K562 (cell line): ENCODE results near the gene KCNMB2. TPM values are rescaled to one million over a fixed set of nuclear protein-coding genes. Genes with fewer than 3 reads are reported as not detected.

Experiments
- ATAC-seq: fragments of 200-7000 bp; cut with Tn5 transposase; 3 replicates; pipeline ENCODE4 v1.9.1; 2020; ENCODE audit warnings: moderate library complexity
- BruUV-seq: library from RNA; stranded (reverse); fragments of 400-500 nt; replicated peaks from 2 replicates; lab custom pipeline; 2021; lab: Mats Ljungman, UMichigan
- CTCF ChIA-PET: fragments of 300-600 bp; formaldehyde crosslinking; extraction: SDS; loops from one replicate; lab custom pipeline; 2021; ENCODE audit warnings: low intra/inter-chr PET ratio; lab: Yijun Ruan, JAX
- POLR2A ChIA-PET: fragments of 300-600, 350-650 bp; sonication (Branson Sonifier 250); formaldehyde crosslinking; extraction: SDS; loops from one replicate; lab custom pipeline; 2021; ENCODE audit warnings: antibody characterized with exemption, inconsistent platforms; lab: Yijun Ruan, JAX
- DNase-seq, 4 experiments: peaks; one replicate each; pipeline versions ENCODE4 v3.0.0 to v3.0.0-alpha.2; 2011 to 2018; ENCODE audit warnings: low spot score in 3 of 4, mixed read lengths in 3 of 4; ENCODE audit errors: extremely low read depth in 1 of 4
- FAIRE-seq: peaks from 2 replicates; lab custom pipeline; 2011; peaks lifted over from hg19 to GRCh38; lab: Jason Lieb, UNC
- H2AFZ ChIP-seq: 2 replicates; pipeline ENCODE4 v1.6.0; 2011; ENCODE audit warnings: low read depth, low read length, control low read depth, inconsistent platforms
- H3K27ac ChIP-seq: fragments of 200-600 bp; 3 replicates; pipeline ENCODE4 v1.8.0; 2011; ENCODE audit warnings: low read depth, mild to moderate bottlenecking, control low read depth, inconsistent platforms, low read length, moderate library complexity, mixed read lengths; ENCODE audit errors: extremely low read depth
- H3K27me3 ChIP-seq, 2 experiments: fragments of 300-600 bp in 1 of 2; 2 replicates in 1 of 2; 3 replicates in 1 of 2; pipeline versions ENCODE4 v1.6.0 to v1.8.0; 2011; ENCODE audit warnings: inconsistent platforms in 2 of 2, low read length in 2 of 2, mild to moderate bottlenecking in 1 of 2, mixed read lengths in 1 of 2, moderate library complexity in 1 of 2; ENCODE audit not compliant: control insufficient read depth in 2 of 2, insufficient read depth in 2 of 2
- H3K36me3 ChIP-seq: fragments of 300-600 bp; 3 replicates; pipeline ENCODE4 v1.8.0; 2011; ENCODE audit warnings: mild to moderate bottlenecking, low read length, inconsistent platforms; ENCODE audit not compliant: control insufficient read depth, insufficient read depth
- H3K4me1 ChIP-seq, 2 experiments: fragments of 200-600 bp in 1 of 2; replicated peaks in 1 of 2; 2 replicates in 1 of 2; 3 replicates in 1 of 2; pipeline versions ENCODE4 v1.5.1 to v1.8.0; 2011; ENCODE audit warnings: inconsistent platforms in 2 of 2, low read length in 2 of 2, mild to moderate bottlenecking in 1 of 2, mixed read lengths in 1 of 2, moderate library complexity in 1 of 2; ENCODE audit not compliant: control insufficient read depth in 2 of 2, insufficient read depth in 2 of 2
- H3K4me2 ChIP-seq: 2 replicates; pipeline ENCODE4 v1.6.1; 2011; ENCODE audit warnings: low read length, control low read depth, inconsistent platforms, mixed read lengths; ENCODE audit not compliant: insufficient read depth
- H3K4me3 ChIP-seq: fragments of 200-600 bp; sonication (generic), shearing (Covaris generic); 2 replicates; pipeline ENCODE4 v1.5.1; 2016; ENCODE audit warnings: control low read depth, inconsistent platforms
- H3K79me2 ChIP-seq: fragments of 200-600 bp; 3 replicates; pipeline ENCODE4 v1.8.0; 2011; ENCODE audit warnings: low read length, inconsistent platforms; ENCODE audit not compliant: control insufficient read depth, insufficient read depth
- H3K9ac ChIP-seq, 2 experiments: 2 replicates each; pipeline versions ENCODE4 v1.6.0 to v1.6.1; 2011; ENCODE audit warnings: low read depth in 2 of 2, low read length in 2 of 2, control low read depth in 1 of 2, inconsistent platforms in 1 of 2, mild to moderate bottlenecking in 1 of 2, mixed read lengths in 1 of 2; ENCODE audit not compliant: insufficient read depth in 1 of 2
- H3K9me1 ChIP-seq: one replicate; pipeline ENCODE4 v1.6.0; 2011; ENCODE audit warnings: inconsistent platforms, mild to moderate bottlenecking, low read length, moderate library complexity; ENCODE audit not compliant: control insufficient read depth, insufficient read depth
- H3K9me3 ChIP-seq: replicated peaks from 2 replicates; pipeline ENCODE4 v1.5.1; 2011; ENCODE audit warnings: low read depth, low read length, inconsistent platforms; ENCODE audit not compliant: control insufficient read depth, insufficient read depth
- H4K20me1 ChIP-seq: replicated peaks from 2 replicates; pipeline ENCODE4 v1.6.1; 2011; ENCODE audit warnings: low read length, inconsistent platforms, mixed read lengths; ENCODE audit not compliant: control insufficient read depth, insufficient read depth
- BDP1 ChIP-seq: IDR thresholded peaks from 3 replicates; pipeline ENCODE4 v1.6.1; 2011; ENCODE audit not compliant: insufficient read length, insufficient read depth
- GATA2 ChIP-seq: sonication (generic); formaldehyde crosslinking; IDR thresholded peaks from 2 replicates; pipeline ENCODE4 v1.4.0; 2020; ENCODE audit warnings: mild to moderate bottlenecking, missing genetic modification reagents
- KLF1 ChIP-seq: fragments of 450-650 bp; IDR thresholded peaks from 2 replicates; pipeline ENCODE4 v1.6.1; 2016; ENCODE audit warnings: missing genetic modification characterization, missing compliant biosample characterization
- POU5F1 ChIP-seq: fragments of 150-350 bp; IDR thresholded peaks from 2 replicates; pipeline ENCODE4 v1.6.1; 2014; ENCODE audit warnings: borderline replicate concordance, low read length, low read depth, mild to moderate bottlenecking; ENCODE audit not compliant: partially characterized antibody
- SAFB ChIP-seq: fragments of 200-400 bp; formaldehyde crosslinking; IDR thresholded peaks from 2 replicates; pipeline ENCODE4 v1.6.1; 2017; ENCODE audit warnings: low read depth, low read length, borderline replicate concordance
- SMARCA4 ChIP-seq: fragments of 450-650 bp; IDR thresholded peaks from 2 replicates; pipeline ENCODE4 v1.6.1; 2016
- ZBTB8A ChIP-seq: fragments of 450-650 bp; IDR thresholded peaks from 2 replicates; pipeline ENCODE4 v1.6.1; 2018; ENCODE audit warnings: mild to moderate bottlenecking, moderate library complexity; ENCODE audit not compliant: partially characterized antibody
- ZNF639 ChIP-seq, 2 experiments: fragments of 200-800 bp in 1 of 2; sonication (Bioruptor generic) in 1 of 2; sonication (generic) in 1 of 2; formaldehyde crosslinking in 1 of 2; IDR thresholded peaks in 1 of 2; conservative IDR thresholded peaks in 1 of 2; 2 replicates each; pipeline versions ENCODE4 v1.5.0 to v1.6.1; 2016 to 2020; ENCODE audit warnings: missing compliant biosample characterization in 1 of 2, missing genetic modification characterization in 1 of 2, missing genetic modification reagents in 1 of 2
- WGBS: fragments of 100-300 bp; shearing (Covaris generic); methylation state at CpG from one replicate; pipeline ENCODE4 v1.1.6; 2016; ENCODE audit warnings: low coverage, mixed read lengths; ENCODE audit not compliant: insufficient coverage; ENCODE audit errors: missing lambda C conversion rate; 5-methylcytosine and 5-hydroxymethylcytosine counted together
- in situ Hi-C: fragments of 300-500 bp; cut with MboI; formaldehyde crosslinking; loops from 4 replicates; pipeline ENCODE4 v1.15.0; 2018; ENCODE audit warnings: inconsistent platforms, mixed read lengths
- intact Hi-C: fragments of 100-400 bp; cut with micrococcal nuclease; formaldehyde crosslinking; loops from 2 replicates; pipeline ENCODE4 v1.14.2; 2022
- polyA plus RNA-seq, 8 experiments: library from polyadenylated mRNA; depleted of rRNA in 4 of 8; stranded (reverse) in 5 of 8; unstranded in 3 of 8; fragments of >200 nt; fragmentation: Nextera tagmentation in 2 of 8; fragmentation: Illumina TruSeq in 1 of 8; extraction: Ambion mirVana in 2 of 8; extraction: Trizol in 1 of 8; gene quantifications; 2 replicates each; pipeline versions ENCODE4 v1.2.1 to v1.2.3, GENCODE V29; 2011 to 2014; ENCODE audit warnings: inconsistent platforms in 1 of 8, missing spikeins in 1 of 8
- total RNA-seq, 7 experiments: library from RNA; depleted of rRNA in 6 of 7; stranded (reverse); fragments of >200 nt in 6 of 7; fragmentation: Illumina TruSeq in 2 of 7; extraction: Trizol in 2 of 7; gene quantifications; 2 replicates each; pipeline versions ENCODE4 v1.2.1 to v1.2.3, GENCODE V29; 2011 to 2021; ENCODE audit warnings: low replicate concordance in 1 of 7
- TF ChIP-seq, protein P1 (sequence below): sonication (generic); formaldehyde crosslinking; IDR thresholded peaks from 2 replicates; pipeline ENCODE4 v1.8.0; 2023; ENCODE audit warnings: missing genetic modification reagents, mild to moderate bottlenecking, borderline replicate concordance

Gene KCNMB2
- total and polyA plus RNA-seq, 9 of the 15 experiments (the other 6 are each of a cell fraction or from before 2014, with no cell fraction given): 0.04 to 0.15 TPM; not detected in 7

- FAIRE-seq (no peak), DNase-seq (no peak), ATAC-seq (no peak)
- POLR2A ChIA-PET: no interaction called here
- in situ Hi-C loops: no loop called here
- Histone ChIP-seq H2AFZ (no peak overlapping the region), H3K4me2 (no peak overlapping the region), H3K4me1 (no peaks in the 10 kb centered on the region), H3K4me3 (no peak overlapping the region), H3K9ac (no peak overlapping the region), H3K27ac (no peak overlapping the region), H3K9me3 (no peaks in the 10 kb centered on the region), H3K79me2 (no peaks in the 10 kb centered on the region), H3K9me1 (no peaks in the 10 kb centered on the region)
- 0% methylated on average over 1 of the region's 1 CpG for WGBS
- CTCF ChIA-PET: no interaction called here
- BruUV-seq: no TSS peak
- intact Hi-C loops: no loop called here
- no peak for TF ChIP-seq GATA2
- TF ChIP-seq ZBTB8A: no peak
- TF ChIP-seq SAFB: no peak
- TF ChIP-seq, all 486 proteins: peak for 0
- Histone ChIP-seq H4K20me1 (no peaks in the 10 kb centered on the region), H3K27me3 (no peaks in the 10 kb centered on the region; a peak in 1 of 5 replicates), H3K36me3 (no peaks in the 10 kb centered on the region)
These were observed 49.2 kb downstream of the KCNMB2 start for GRCh38 chr3:178585454-178585853.

DNA sequence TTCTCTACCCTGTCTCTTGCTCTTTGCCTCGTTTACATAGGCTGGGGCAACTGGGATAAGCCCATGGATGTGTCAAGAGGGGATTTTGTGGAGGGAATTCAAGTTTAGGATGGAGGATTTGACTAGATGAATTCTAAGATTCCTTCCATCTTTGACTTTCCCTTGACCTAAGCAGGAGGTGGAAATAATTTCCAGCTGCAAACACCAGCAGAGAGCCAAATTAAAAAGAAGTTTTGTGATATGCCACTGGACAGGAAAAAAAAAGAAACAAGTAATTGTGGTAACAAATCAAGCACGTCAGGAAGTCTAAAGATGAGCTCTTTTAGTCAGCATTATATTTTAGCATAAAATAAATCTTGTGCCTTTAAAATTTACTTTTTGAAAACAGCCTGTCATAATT lies 49.8 kb downstream of the KCNMB2 start:
- POLR2A ChIA-PET: no interaction called here
- TF ChIP-seq SMARCA4 (no peak), KLF1 (tag) (no peak), BDP1 (no peak), ZNF639 (CRISPR knock-in tag; conservative IDR thresholded peaks at IDR 0.05 in 1 of 2, IDR thresholded peaks at IDR 0.05 in 1 of 2) (no peak), POU5F1 (no peak)
- TF ChIP-seq, protein P1, sequence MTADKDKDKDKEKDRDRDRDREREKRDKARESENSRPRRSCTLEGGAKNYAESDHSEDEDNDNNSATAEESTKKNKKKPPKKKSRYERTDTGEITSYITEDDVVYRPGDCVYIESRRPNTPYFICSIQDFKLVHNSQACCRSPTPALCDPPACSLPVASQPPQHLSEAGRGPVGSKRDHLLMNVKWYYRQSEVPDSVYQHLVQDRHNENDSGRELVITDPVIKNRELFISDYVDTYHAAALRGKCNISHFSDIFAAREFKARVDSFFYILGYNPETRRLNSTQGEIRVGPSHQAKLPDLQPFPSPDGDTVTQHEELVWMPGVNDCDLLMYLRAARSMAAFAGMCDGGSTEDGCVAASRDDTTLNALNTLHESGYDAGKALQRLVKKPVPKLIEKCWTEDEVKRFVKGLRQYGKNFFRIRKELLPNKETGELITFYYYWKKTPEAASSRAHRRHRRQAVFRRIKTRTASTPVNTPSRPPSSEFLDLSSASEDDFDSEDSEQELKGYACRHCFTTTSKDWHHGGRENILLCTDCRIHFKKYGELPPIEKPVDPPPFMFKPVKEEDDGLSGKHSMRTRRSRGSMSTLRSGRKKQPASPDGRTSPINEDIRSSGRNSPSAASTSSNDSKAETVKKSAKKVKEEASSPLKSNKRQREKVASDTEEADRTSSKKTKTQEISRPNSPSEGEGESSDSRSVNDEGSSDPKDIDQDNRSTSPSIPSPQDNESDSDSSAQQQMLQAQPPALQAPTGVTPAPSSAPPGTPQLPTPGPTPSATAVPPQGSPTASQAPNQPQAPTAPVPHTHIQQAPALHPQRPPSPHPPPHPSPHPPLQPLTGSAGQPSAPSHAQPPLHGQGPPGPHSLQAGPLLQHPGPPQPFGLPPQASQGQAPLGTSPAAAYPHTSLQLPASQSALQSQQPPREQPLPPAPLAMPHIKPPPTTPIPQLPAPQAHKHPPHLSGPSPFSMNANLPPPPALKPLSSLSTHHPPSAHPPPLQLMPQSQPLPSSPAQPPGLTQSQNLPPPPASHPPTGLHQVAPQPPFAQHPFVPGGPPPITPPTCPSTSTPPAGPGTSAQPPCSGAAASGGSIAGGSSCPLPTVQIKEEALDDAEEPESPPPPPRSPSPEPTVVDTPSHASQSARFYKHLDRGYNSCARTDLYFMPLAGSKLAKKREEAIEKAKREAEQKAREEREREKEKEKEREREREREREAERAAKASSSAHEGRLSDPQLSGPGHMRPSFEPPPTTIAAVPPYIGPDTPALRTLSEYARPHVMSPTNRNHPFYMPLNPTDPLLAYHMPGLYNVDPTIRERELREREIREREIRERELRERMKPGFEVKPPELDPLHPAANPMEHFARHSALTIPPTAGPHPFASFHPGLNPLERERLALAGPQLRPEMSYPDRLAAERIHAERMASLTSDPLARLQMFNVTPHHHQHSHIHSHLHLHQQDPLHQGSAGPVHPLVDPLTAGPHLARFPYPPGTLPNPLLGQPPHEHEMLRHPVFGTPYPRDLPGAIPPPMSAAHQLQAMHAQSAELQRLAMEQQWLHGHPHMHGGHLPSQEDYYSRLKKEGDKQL: no peak

More for the DNA sequence above, 49.8 kb downstream of the KCNMB2 start:
- 0% methylated on average over 2 of the region's 2 CpGs for WGBS
- BruUV-seq: no TSS peak
- Histone ChIP-seq H3K4me3 (no peak overlapping the region), H3K9me3 (no peaks in the 10 kb centered on the region), H3K9ac (no peak overlapping the region), H3K36me3 (no peaks in the 10 kb centered on the region), H3K9me1 (no peaks in the 10 kb centered on the region), H3K27ac (no peak overlapping the region), H3K79me2 (no peaks in the 10 kb centered on the region), H2AFZ (no peak overlapping the region), H4K20me1 (no peaks in the 10 kb centered on the region), H3K4me1 (no peaks in the 10 kb centered on the region), H3K27me3 (no peaks in the 10 kb centered on the region; a peak in 1 of 5 replicates), H3K4me2 (no peak overlapping the region)
- DNase-seq: no peak
- no peak for ATAC-seq
- in situ Hi-C loops: no loop called here
- intact Hi-C loops: no loop called here
- FAIRE-seq: no peak
- CTCF ChIA-PET: no interaction called here
